ENCODE data around the gene RHBDL1. TPM values are rescaled to one million over a fixed set of nuclear protein-coding genes. Genes with fewer than 3 reads are reported as not detected.

RHBDL1 gene
- total RNA-seq, 4 donors from 2014 or later, result 0.38 to 1.1 (median 0.57) TPM; not detected in 1

GRCh38 chr16:666572-666971 is 8.9 kb upstream of the RHBDL1 start:
- Histone ChIP-seq H3K27me3 (no peaks in the 10 kb centered on the region), H3K4me3 (no peak overlapping the region), H3K9me3 (no peaks in the 10 kb centered on the region), H3K4me1 (peaks cover 16 to 33% (median 17%) of the 10 kb centered on the region in 3 donors), H3K36me3 (peaks cover 16 to 26% (median 19%) of the 10 kb centered on the region in 3 donors), H3K27ac (no peak overlapping the region)
- DNase-seq, result no peak
- TF ChIP-seq, protein P1, sequence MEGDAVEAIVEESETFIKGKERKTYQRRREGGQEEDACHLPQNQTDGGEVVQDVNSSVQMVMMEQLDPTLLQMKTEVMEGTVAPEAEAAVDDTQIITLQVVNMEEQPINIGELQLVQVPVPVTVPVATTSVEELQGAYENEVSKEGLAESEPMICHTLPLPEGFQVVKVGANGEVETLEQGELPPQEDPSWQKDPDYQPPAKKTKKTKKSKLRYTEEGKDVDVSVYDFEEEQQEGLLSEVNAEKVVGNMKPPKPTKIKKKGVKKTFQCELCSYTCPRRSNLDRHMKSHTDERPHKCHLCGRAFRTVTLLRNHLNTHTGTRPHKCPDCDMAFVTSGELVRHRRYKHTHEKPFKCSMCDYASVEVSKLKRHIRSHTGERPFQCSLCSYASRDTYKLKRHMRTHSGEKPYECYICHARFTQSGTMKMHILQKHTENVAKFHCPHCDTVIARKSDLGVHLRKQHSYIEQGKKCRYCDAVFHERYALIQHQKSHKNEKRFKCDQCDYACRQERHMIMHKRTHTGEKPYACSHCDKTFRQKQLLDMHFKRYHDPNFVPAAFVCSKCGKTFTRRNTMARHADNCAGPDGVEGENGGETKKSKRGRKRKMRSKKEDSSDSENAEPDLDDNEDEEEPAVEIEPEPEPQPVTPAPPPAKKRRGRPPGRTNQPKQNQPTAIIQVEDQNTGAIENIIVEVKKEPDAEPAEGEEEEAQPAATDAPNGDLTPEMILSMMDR (IDR thresholded peaks at IDR 0.05), result no peak
- no peak for TF ChIP-seq POLR2A (IDR thresholded peaks at IDR 0.05)
- WGBS, 2 donors, result 88% methylated on average over 4 of the region's 13 CpGs; no CpG with 5 or more reads in 1 of the 2 donors
- intact Hi-C loops (cut with DNase I), result loop anchor here (10.0 kb wide), 1 partner anchor 82 kb away; no protein-coding TSS in a partner anchor

DNA sequence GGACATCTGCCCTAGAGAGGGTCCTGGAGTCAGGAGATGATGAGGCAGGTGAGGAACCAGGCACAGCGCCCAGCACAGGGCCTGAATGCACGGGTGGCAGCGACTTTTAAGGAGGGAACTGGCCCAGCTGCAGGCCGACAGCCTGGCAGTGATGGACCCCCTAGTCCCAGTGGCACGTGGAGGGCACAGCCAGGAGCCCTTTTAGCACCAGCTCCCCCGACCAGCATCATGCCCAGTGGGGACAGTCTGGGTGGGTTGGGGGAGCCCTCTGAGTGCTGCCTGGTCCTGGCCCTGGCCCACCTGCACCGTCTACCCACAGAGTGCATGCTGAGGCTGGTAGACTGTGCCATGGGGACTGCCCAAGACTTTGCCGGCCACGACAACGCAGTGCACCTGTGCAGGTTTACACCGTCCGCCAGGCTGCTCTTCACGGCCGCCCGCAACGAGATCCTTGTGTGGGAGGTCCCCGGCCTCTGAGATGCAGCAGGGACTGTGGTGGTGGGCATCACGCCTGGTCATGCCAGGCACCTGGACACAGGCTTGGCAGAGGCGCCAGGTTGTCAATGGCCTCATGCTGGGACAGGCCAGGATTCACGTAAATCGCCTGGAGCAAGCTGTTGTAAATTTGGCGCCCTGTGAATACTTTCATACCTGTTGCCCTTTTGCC is 8.2 kb upstream of the RHBDL1 start:
- peaks cover 22 to 33% (median 25%) of the 10 kb centered on the region in 3 donors for H3K36me3 ChIP-seq
- 52 to 72% methylated on average over 10 to 17 of the region's 22 CpGs for WGBS, 2 donors
- no peaks in the 10 kb centered on the region for H3K9me3 ChIP-seq
- H3K27ac ChIP-seq, result peak overlapping the region; percentile 87 to 93 (median 92)
- intact Hi-C loops (cut with DNase I), result loop anchor here (10.0 kb wide), 1 partner anchor 82 kb away; no protein-coding TSS in a partner anchor
- H3K4me1 ChIP-seq, result peaks cover 16 to 32% (median 16%) of the 10 kb centered on the region in 3 donors
- no peaks in the 10 kb centered on the region for H3K27me3 ChIP-seq
- TF ChIP-seq, protein P1 (IDR thresholded peaks at IDR 0.05), result no peak
- no peak for TF ChIP-seq POLR2A (IDR thresholded peaks at IDR 0.05)
- DNase-seq, result no peak
- H3K4me3 ChIP-seq, result peak overlapping the region in 3 of 4 donors; percentile 62 to 89 (median 82)

DNA sequence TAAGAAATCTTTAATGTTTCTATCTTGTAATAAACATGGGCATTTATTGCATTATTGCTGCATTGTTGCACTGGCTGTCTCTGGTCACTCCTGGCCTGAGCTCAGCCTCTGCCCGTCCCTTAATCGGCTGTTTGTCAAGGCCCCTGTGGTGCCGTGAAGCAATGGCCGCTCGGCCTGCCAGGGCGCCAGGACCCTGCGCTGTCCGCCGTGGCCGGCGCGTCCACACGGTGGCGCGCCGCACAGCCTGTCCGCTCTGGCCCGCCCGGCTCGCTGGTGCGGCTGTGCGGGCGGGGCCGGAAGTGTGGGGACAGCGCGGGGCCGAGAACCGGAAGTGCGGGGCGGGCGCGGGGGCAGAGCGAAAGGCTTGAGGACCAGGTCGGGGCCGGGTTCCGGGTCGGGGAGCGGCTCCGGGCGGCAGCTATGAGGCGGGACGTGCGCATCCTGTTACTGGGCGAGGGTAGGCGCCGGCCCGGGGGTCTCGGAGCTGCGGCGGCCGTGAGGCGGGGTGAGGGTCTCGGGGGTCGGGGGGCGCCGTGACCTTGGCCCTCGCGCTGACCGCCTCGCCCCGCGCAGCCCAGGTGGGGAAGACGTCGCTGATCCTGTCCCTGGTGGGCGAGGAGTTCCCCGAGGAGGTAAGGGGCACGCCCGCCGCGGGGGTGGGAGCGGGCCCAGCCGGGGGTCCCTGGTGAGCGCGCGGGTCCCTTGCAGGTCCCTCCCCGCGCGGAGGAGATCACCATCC is 7.5 kb upstream of the RHBDL1 start, which contains the start of gene RHOT2:
Gene RHOT2 (plus strand): TSS at position 353 of the 739 bp plus-strand sequence. CDS start 68 bp downstream, at position 421.
- H3K27me3 ChIP-seq, result no peaks in the 10 kb centered on the region
- peaks cover 16 to 36% (median 16%) of the 10 kb centered on the region in 3 donors for H3K4me1 ChIP-seq
- H3K4me3 ChIP-seq, result peak within 1 kb of the TSS; percentile 62 to 89 (median 82)
- peaks cover 29 to 40% (median 30%) of the 10 kb centered on the region in 3 donors for H3K36me3 ChIP-seq
- H3K9me3 ChIP-seq, result no peaks in the 10 kb centered on the region
- WGBS, 2 donors, result 0% methylated on average over 2 of the region's 78 CpGs; no CpG with 5 or more reads in 1 of the 2 donors
- DNase-seq, result peak; percentile 65
- intact Hi-C loops (cut with DNase I), result loop anchor here (10.0 kb wide), 1 partner anchor 83 kb away; no protein-coding TSS in a partner anchor
- H3K27ac ChIP-seq, result peak within 1 kb of the TSS; percentile 87 to 93 (median 92)
- TF ChIP-seq POLR2A (IDR thresholded peaks at IDR 0.05), result peak in 2 of 4 donors; percentile 49 to 77
- TF ChIP-seq, protein P1 (IDR thresholded peaks at IDR 0.05), result peak; percentile 79 to 98 (median 97)

GRCh38 chr16:668519-669171 is 6.8 kb upstream of the RHBDL1 start:
- H3K36me3 ChIP-seq, result peaks cover 34 to 47% (median 35%) of the 10 kb centered on the region in 3 donors
- peak overlapping the region; percentile 87 to 93 (median 92) for H3K27ac ChIP-seq
- no peak for TF ChIP-seq POLR2A (IDR thresholded peaks at IDR 0.05)
- TF ChIP-seq, protein P1 (IDR thresholded peaks at IDR 0.05), result no peak
- H3K9me3 ChIP-seq, result no peaks in the 10 kb centered on the region
- intact Hi-C loops (cut with DNase I), result loop anchor here (10.0 kb wide), 1 partner anchor 84 kb away; no protein-coding TSS in a partner anchor
- DNase-seq, result no peak
- WGBS, 2 donors, result no CpG with 5 or more reads among the region's 50 CpGs
- no peaks in the 10 kb centered on the region for H3K27me3 ChIP-seq
- peaks cover 16 to 43% (median 16%) of the 10 kb centered on the region in 3 donors for H3K4me1 ChIP-seq
- H3K4me3 ChIP-seq, result peak overlapping the region; percentile 62 to 89 (median 82)

Data from esophagus squamous epithelium (tissue), 5 donors.